GM12878 (cell line): ENCODE data around the gene RNLS. TPM values are rescaled to one million over a fixed set of nuclear protein-coding genes. Genes with fewer than 3 reads are reported as not detected.

Experiments
- ATAC-seq: fragments of 200-7000 bp; cut with Tn5 transposase; 3 replicates; pipeline ENCODE4 v1.9.1; 2020; ENCODE audit warnings: mild to moderate bottlenecking, moderate library complexity
- BruUV-seq: library from RNA; stranded (reverse); fragments of 400-500 nt; replicated peaks from 2 replicates; lab custom pipeline; 2021; lab: Mats Ljungman, UMichigan
- CTCF ChIA-PET: fragments of 300-600 bp; sonication (Branson Sonifier 250); formaldehyde crosslinking; extraction: SDS; loops from one replicate; lab custom pipeline; 2021; ENCODE audit warnings: inconsistent platforms; lab: Yijun Ruan, JAX
- POLR2A ChIA-PET: fragments of 350-600 bp; formaldehyde crosslinking; extraction: SDS; loops from one replicate; lab custom pipeline; 2021; ENCODE audit warnings: inconsistent platforms; lab: Charles Lee
- RAD21 ChIA-PET: fragments of 300-600 bp; sonication (Branson Sonifier 250); formaldehyde crosslinking; loops from one replicate; lab custom pipeline; 2023; ENCODE audit warnings: antibody characterized with exemption; ENCODE audit not compliant: unreplicated experiment; lab: Charles Lee
- SMC1A ChIA-PET: fragments of 300-600 bp; sonication (Branson Sonifier 250); formaldehyde crosslinking; loops from one replicate; lab custom pipeline; 2023; ENCODE audit not compliant: unreplicated experiment, uncharacterized antibody; lab: Charles Lee
- DNase-seq: peaks from one replicate; pipeline ENCODE4 v3.0.0-alpha.2; 2011; ENCODE audit warnings: low read depth, low spot score
- FAIRE-seq: peaks from 3 replicates; lab custom pipeline; 2011; peaks lifted over from hg19 to GRCh38; lab: Jason Lieb, UNC
- H2AFZ ChIP-seq: 2 replicates; pipeline ENCODE4 v1.6.0; 2011; ENCODE audit warnings: low read depth, low read length, control low read depth; ENCODE audit not compliant: control insufficient read depth
- H3K27ac ChIP-seq: 2 replicates; pipeline ENCODE4 v1.5.1; 2011; ENCODE audit warnings: control low read depth; ENCODE audit not compliant: control insufficient read depth, insufficient read depth
- H3K27me3 ChIP-seq, 2 experiments: replicated peaks in 1 of 2; 2 replicates each; pipeline versions ENCODE4 v1.6.0 to v1.6.1; 2011; ENCODE audit warnings: low read length in 1 of 2; ENCODE audit not compliant: control insufficient read depth in 2 of 2, insufficient read depth in 2 of 2
- H3K36me3 ChIP-seq, 2 experiments: 2 replicates each; pipeline ENCODE4 v1.5.1; 2011; ENCODE audit warnings: low read length in 1 of 2; ENCODE audit not compliant: control insufficient read depth in 2 of 2, insufficient read depth in 2 of 2
- H3K4me1 ChIP-seq: 2 replicates; pipeline ENCODE4 v1.6.1; 2011; ENCODE audit warnings: mild to moderate bottlenecking, low read length, moderate library complexity, mixed read lengths; ENCODE audit not compliant: control insufficient read depth, insufficient read depth
- H3K4me2 ChIP-seq: 2 replicates; pipeline ENCODE4 v1.6.0; 2011; ENCODE audit warnings: control low read depth; ENCODE audit not compliant: control insufficient read depth, insufficient read depth
- H3K4me3 ChIP-seq: fragments of 200-600 bp; sonication (generic); 2 replicates; pipeline ENCODE4 v1.5.1; 2016
- H3K79me2 ChIP-seq: 2 replicates; pipeline ENCODE4 v1.6.0; 2011; ENCODE audit warnings: low read length; ENCODE audit not compliant: control insufficient read depth, insufficient read depth
- H3K9ac ChIP-seq: 2 replicates; pipeline ENCODE4 v1.8.0; 2011; ENCODE audit warnings: low read length, control low read depth, mixed read lengths; ENCODE audit not compliant: control insufficient read depth, insufficient read depth
- H3K9me3 ChIP-seq: replicated peaks from 3 replicates; pipeline ENCODE4 v1.5.1; 2011; ENCODE audit warnings: mild to moderate bottlenecking, low read length; ENCODE audit not compliant: control insufficient read depth, insufficient read depth
- H4K20me1 ChIP-seq: 2 replicates; pipeline ENCODE4 v1.6.0; 2011; ENCODE audit not compliant: control insufficient read depth, insufficient read depth
- NR2C1 ChIP-seq: fragments of 450-650 bp; IDR thresholded peaks from 2 replicates; pipeline ENCODE4 v1.6.1; 2017; ENCODE audit warnings: antibody characterized with exemption, mild to moderate bottlenecking, moderate library complexity
- NR2F1 ChIP-seq: fragments of 450-650 bp; conservative IDR thresholded peaks from 2 replicates; pipeline ENCODE4 v1.6.1; 2017; ENCODE audit warnings: mild to moderate bottlenecking
- PBX3 ChIP-seq: IDR thresholded peaks from 2 replicates; pipeline ENCODE4 v1.6.1; 2011; ENCODE audit warnings: mild to moderate bottlenecking, low read depth, low read length, moderate library complexity; ENCODE audit not compliant: insufficient replicate concordance
- RAD51 ChIP-seq: fragments of 450-650 bp; IDR thresholded peaks from 2 replicates; pipeline ENCODE4 v1.6.1; 2016; ENCODE audit warnings: moderate library complexity, mild to moderate bottlenecking, inconsistent platforms
- SPI1 ChIP-seq: IDR thresholded peaks from 2 replicates; pipeline ENCODE4 v1.6.1; 2011; ENCODE audit warnings: low read depth, mild to moderate bottlenecking, low read length, moderate library complexity, borderline replicate concordance; ENCODE audit not compliant: insufficient read depth
- TBL1XR1 ChIP-seq: IDR thresholded peaks from 2 replicates; pipeline ENCODE4 v1.6.1; 2012; ENCODE audit warnings: low read depth, low read length, improper control_type of control experiment
- YBX1 ChIP-seq: fragments of 450-650 bp; IDR thresholded peaks from 2 replicates; pipeline ENCODE4 v1.6.1; 2016; ENCODE audit warnings: antibody characterized with exemption
- ZNF592 ChIP-seq: fragments of 450-650 bp; IDR thresholded peaks from 2 replicates; pipeline ENCODE4 v1.6.1; 2017; ENCODE audit warnings: mild to moderate bottlenecking, moderate library complexity
- ZZZ3 ChIP-seq: IDR thresholded peaks from 2 replicates; pipeline ENCODE4 v1.6.1; 2011; ENCODE audit warnings: low read depth; ENCODE audit not compliant: control insufficient read depth, insufficient read length
- WGBS: methylation state at CpG from one replicate; pipeline ENCODE4 v1.1.6; 2016; ENCODE audit warnings: low lambda C conversion rate; ENCODE audit not compliant: insufficient replicate concordance, insufficient coverage; ENCODE audit errors: missing lambda C conversion rate; 5-methylcytosine and 5-hydroxymethylcytosine counted together
- in situ Hi-C: fragments of 300-500 bp; cut with MboI; formaldehyde crosslinking; loops from 9 replicates; pipeline ENCODE4 v1.14.3; 2018; ENCODE audit warnings: mixed read lengths
- intact Hi-C: fragments of 100-400 bp; cut with micrococcal nuclease; formaldehyde crosslinking; loops from one replicate; pipeline ENCODE4 v1.14.2; 2022; ENCODE audit not compliant: unreplicated experiment
- polyA plus RNA-seq, 11 experiments: library from polyadenylated mRNA; depleted of rRNA in 4 of 11; unstranded in 6 of 11; stranded (reverse) in 5 of 11; fragments of >200 nt; fragmentation: Nextera tagmentation in 4 of 11; fragmentation: Illumina TruSeq in 1 of 11; extraction: Ambion mirVana in 4 of 11; extraction: Trizol in 1 of 11; gene quantifications; 1 replicate in 1 of 11; 2 replicates in 10 of 11; pipeline versions ENCODE4 v1.2.1 to v1.2.3, GENCODE V29; 2011 to 2016; ENCODE audit warnings: inconsistent platforms in 2 of 11, missing spikeins in 2 of 11, low read depth in 1 of 11
- total RNA-seq, 4 experiments: library from RNA; depleted of rRNA in 3 of 4; stranded (reverse); fragments of >200 nt in 3 of 4; fragmentation: Illumina TruSeq in 1 of 4; extraction: Trizol in 1 of 4; gene quantifications; 2 replicates each; pipeline versions ENCODE4 v1.2.1 to v1.2.3, GENCODE V29; 2013 to 2021

RNLS gene
- total and polyA plus RNA-seq, 10 of the 15 experiments (the other 5 are each of a cell fraction or from before 2014, with no cell fraction given) = 3.4 to 6.7 (median 4.6) TPM

DNA sequence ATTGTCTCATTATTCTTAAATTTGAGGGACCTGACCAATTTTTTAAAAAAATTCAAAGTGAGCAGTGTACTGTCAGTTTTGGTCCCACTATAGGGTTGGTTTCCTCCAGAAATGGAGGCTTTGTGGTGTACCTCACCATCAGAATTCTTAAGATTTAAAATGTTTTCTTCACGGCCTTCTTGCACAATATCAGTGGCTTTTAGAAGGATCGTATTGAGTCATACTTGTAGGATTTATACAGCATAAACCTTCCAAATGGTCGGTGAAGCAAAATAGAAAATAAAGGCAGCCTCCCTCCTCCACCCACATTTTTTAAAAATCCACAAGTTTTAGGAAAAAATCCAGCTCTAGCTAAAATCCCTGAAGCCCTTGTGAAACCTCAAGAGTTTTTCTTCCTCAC is 126.4 kb downstream of the RNLS start (continued):
- TF ChIP-seq NR2F1 (no peak), RAD51 (no peak)

- H3K9me3 ChIP-seq = no peaks in the 10 kb centered on the region
- H3K9ac ChIP-seq = no peak overlapping the region
- no peaks in the 10 kb centered on the region for H3K79me2 ChIP-seq
- WGBS = 98% methylated on average over 2 of the region's 2 CpGs
- no TSS peak for BruUV-seq
- in situ Hi-C loops (no loop called here), intact Hi-C loops (no loop called here)
- H3K36me3 ChIP-seq = no peaks in the 10 kb centered on the region
- POLR2A ChIA-PET = no interaction called here
- no peak for DNase-seq
- ATAC-seq = no peak
- no peak overlapping the region for H3K27ac ChIP-seq
- no peaks in the 10 kb centered on the region for H3K27me3 ChIP-seq
- SMC1A ChIA-PET = interaction anchor here (0.7 kb wide), 1 partner anchor 515 kb away, joined by 3 read pairs; no protein-coding TSS in a partner anchor
- no peaks in the 10 kb centered on the region for H4K20me1 ChIP-seq
- FAIRE-seq = no peak
- CTCF ChIA-PET = interaction anchor here (1.1 kb wide), 1 partner anchor 28 kb away, joined by 3 read pairs; no protein-coding TSS in a partner anchor
- no peak for TF ChIP-seq ZZZ3
- no peak for TF ChIP-seq TBL1XR1
- TF ChIP-seq SPI1 = no peak
- TF ChIP-seq YBX1 = no peak
- TF ChIP-seq NR2C1 = no peak
- no peak for TF ChIP-seq PBX3
- no peak for TF ChIP-seq ZNF592
- no peak overlapping the region for H2AFZ ChIP-seq
- RAD21 ChIA-PET = no interaction called here
- no peak overlapping the region for H3K4me3 ChIP-seq
- H3K4me1 ChIP-seq = no peaks in the 10 kb centered on the region
- no peak overlapping the region for H3K4me2 ChIP-seq
These were observed 127.3 kb downstream of the RNLS start for GRCh38 chr10:88455831-88456230.
